ENCODE measurements around the gene ACOT11.
"Not testable (repeated sequence)": the region's sequence is repeated elsewhere in the genome, so short reads cannot be mapped to it uniquely, and the experiment has no call there.

Gene ACOT11

DNA sequence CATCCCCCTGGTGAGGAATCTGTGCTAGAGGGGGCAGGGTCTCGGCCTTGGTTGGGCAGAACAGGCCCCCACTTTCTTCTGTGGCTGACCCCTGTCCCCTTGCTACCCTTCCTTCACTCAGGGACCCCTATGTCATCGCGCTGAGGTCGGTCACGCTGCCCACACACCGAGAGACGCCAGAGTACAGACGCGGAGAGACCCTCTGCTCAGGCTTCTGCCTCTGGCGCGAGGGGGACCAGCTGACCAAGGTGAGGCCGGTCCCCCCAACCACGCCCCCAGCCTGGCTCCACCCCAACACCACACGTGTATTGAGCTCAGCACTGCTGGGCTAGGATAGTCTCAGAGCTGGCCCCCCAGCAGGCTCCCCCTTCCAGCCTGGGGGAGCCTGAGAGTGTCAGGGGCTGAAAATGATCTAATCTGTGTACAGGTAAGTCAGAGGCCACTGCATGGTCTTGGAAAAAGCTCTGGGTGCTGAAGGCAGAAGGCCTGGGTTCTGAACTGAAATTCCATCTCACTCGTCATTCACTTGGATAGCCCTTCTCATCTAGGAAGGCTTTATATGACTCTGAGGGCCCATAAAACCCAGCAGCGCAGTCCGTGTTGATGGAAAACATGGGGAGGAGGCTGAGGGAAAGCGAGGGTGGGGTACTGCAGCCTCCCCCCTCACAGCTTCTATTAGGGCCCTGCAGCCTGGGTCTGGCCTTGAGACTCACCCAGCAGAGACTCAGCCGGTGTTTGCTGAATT is 60.0 kb downstream of the ACOT11 start:
- no peak for DNase-seq (ENCODE audit: low read depth in 2 of 2, low spot score in 1 of 2)

DNA sequence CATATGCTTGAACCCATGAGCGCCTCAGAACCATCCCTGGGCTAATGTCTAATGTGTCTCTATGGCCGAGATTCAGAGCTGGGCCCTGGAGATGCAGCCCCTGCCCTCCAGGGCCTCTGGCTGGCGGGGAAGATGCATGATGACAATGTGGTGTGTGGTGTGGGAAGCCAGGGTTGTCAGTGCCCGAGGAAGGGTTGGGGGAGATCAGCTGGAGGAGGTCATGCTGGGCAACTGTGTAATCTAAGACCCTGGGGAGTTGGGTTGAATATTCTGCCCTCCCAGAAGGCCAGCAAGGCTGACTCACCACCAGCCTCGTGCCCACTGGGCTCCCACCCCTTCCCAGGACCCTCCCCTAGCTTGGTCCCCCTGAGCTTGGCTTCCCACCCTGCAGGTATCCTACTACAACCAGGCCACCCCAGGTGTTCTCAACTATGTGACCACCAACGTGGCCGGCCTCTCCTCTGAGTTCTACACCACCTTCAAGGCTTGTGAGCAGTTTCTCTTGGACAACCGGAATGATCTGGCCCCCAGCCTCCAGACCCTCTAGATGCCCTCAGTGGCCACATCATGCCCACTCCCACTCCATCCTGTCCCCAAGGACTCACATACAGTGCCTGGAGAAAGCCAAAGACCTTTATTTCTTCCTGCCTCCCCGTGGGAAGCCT is 60.7 kb downstream of the ACOT11 start:
- DNase-seq (ENCODE audit: low read depth in 2 of 2, low spot score in 1 of 2): no peak

DNA sequence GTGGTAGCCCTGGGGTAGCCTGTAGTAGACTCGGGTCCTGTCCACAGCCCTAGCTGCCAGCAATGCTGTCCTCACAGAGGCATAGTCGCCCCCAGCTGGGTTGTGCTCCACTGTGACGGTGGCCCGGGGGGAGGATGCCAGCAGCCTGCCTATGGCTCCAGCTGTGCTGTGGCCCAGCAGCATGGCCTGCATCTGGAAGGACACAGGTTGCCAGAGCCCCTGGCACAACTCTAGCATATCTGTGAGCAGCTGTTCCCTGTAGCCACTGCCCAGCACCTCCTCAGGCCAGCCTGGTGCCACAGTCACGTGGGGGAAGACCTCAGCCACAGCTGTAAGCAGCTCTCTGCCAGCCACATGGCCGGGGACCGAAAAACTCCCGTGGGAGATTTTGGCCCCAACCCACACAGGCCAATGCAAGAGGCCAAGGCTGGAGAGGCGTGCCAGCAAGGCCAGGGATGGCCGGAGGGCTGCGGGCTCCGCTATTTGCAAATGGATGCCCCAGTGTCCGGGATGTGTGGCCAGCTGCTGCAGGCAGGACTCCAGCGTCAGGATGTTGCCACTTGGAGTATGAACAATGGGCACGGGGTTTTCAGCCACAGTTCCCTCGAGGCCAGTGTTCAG is 61.4 kb downstream of the ACOT11 start:
- DNase-seq (ENCODE audit: low read depth in 2 of 2, low spot score in 1 of 2): no peak

DNA sequence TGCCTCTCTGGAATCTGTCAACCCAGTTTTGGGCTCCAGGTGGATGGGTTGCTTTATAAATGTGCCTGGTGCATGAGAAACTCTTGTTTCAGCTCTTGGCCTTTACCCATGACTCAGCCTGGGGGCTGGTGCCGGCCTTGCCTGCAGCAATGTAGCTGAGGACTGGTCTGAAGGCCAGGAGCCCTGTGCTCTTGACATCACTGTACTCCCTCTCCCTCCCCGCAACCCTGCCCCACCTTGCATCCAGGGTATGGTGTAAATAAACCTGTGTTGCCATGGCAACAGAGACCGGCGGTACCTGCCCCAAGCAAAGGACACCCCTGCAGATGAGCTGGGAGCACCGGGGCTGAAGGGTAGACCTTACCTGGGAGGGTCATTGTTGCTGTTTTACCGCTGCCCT is 62.0 kb downstream of the ACOT11 start:
- DNase-seq (ENCODE audit: low read depth in 2 of 2, low spot score in 1 of 2): no peak

DNA sequence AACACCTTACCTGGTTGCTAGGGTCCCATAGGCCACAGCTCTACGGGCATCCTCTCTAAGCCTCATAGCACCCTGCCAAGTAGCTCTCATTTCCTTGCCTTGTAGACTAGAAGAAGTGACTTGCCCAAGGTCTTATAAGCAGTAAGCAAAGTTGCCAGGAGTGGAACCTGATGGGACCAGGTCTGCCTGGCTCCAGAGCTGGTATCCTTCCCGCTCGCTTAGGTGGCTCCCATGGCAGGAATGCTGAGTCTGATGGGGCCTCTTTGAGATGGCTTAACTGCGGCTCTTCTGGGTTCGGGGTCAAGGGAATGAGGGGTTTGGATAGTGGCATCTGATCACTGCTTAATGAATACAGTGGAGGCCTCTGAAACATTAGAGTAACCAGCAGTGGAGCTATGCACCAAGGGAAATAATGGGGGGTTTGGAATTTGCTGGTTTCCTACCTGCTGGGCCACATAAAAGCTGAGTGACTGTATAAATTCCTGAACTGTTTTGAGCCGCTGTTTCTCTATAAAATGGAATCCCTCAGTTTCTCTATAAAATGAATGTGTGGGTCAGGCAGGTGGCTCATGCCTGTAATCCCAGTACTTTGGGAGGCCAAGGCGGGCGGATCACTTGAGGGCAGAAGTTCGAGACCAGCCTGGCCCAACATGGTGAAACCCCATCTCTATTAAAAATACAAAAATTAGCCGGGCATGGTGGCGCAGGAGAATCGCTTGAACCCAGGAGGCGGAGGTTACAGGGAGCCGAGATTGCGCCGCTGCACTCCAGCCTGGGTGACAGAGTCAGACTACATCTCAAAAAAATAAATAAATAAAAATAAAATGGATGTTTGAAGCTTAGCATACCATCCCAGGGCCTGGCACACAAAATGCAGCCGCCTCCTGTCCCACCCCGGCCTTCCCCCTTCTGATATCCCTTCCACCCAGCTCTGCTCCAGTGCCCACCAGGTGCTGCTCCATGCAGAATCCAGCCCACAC is 62.9 kb downstream of the ACOT11 start:
- no peak for DNase-seq (ENCODE audit: low read depth in 2 of 2, low spot score in 1 of 2)

- no peak for DNase-seq (ENCODE audit: low read depth in 2 of 2, low spot score in 1 of 2)
Observed at GRCh38 chr1:54611621-54612020, 63.6 kb downstream of the ACOT11 start.

- DNase-seq (ENCODE audit: low read depth in 2 of 2, low spot score in 1 of 2): no peak
Observed at GRCh38 chr1:54614024-54614423, 66.0 kb downstream of the ACOT11 start.

DNA sequence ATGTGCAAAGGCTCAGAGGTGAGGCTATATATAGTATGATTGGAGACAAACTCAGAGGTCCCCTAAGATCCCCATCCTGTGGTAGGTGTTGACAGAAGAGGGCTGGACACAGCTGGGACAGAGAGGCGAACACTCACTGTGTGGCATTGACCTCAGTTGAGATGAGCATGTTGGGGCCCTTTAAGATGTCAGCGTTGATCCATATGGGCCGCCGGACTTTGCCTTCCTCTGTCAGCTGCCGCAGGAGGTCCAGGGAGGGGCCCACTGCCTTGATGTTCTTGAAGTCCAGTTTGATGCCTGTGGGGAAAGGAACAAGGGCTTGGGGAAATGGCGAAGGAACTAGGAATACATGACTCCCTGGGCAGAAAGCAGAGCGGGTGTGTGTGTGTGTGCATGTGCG is 66.5 kb downstream of the ACOT11 start:
- DNase-seq (ENCODE audit: low read depth in 2 of 2, low spot score in 1 of 2): no peak

DNA sequence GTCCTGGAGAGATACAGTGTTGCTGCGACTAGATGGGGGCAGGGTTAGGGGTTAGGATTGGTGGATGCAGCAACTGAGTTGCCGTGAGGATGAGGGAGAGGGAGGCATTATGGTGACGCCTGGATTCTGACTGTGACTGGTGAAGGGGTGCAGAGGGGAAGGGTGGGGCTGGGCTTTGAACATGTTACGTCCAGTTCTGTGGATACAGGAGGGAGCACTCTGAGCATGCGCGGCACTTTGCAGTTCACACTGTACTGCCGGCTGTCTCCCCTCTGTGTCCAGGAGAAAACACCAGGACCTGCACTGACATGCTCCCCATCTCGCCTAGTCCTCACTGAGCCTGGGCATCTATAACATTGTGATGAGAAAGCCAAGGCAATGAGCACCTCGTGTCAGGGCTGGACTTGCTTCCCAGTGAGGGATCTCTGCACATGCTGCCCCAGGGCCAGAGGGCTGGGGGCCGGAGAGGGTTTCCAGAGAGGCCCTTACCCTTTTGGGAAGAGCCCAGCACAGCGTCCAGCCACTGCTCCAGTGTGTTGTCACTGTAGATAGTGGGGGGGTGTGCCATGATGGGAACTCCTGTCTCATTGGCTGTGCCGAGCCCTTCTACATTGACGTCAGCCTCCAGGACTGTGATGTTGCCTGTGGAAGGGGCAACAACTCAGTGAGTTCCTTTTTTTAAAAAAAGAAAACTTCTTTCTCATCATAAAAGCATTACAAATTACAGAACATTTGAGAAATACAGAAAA is 67.7 kb downstream of the ACOT11 start:
- DNase-seq (ENCODE audit: low read depth in 2 of 2, low spot score in 1 of 2): no peak

DNA sequence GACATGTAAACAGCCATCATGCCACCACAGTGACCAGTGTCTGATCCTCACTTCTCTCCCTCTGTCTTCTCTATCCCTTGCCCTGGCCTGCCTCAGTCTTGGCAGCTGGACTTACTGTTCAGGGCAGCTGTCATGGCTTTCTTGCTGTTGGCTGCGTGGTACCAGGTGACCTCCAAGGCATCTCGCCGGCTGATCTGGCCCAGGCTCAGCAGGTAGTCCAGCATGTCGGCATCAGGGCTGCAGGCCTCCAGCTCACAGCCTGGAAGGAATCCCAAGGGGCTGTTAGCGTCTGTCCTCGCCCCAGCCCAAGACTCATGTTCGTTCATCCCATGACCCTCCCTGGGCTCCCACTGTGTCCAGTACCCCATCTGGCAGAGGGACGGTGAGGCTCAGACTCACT is 71.7 kb downstream of the ACOT11 start:
- DNase-seq (ENCODE audit: low read depth in 2 of 2, low spot score in 1 of 2): no peak

- no peak for DNase-seq (ENCODE audit: low read depth in 2 of 2, low spot score in 1 of 2)
Observed at GRCh38 chr1:54623216-54624007, 75.4 kb downstream of the ACOT11 start, which contains the start of gene FAM151A. TSS of gene FAM151A (minus strand) at chr1:54623525. CDS start at chr1:54623395, 130 bp downstream.

DNA sequence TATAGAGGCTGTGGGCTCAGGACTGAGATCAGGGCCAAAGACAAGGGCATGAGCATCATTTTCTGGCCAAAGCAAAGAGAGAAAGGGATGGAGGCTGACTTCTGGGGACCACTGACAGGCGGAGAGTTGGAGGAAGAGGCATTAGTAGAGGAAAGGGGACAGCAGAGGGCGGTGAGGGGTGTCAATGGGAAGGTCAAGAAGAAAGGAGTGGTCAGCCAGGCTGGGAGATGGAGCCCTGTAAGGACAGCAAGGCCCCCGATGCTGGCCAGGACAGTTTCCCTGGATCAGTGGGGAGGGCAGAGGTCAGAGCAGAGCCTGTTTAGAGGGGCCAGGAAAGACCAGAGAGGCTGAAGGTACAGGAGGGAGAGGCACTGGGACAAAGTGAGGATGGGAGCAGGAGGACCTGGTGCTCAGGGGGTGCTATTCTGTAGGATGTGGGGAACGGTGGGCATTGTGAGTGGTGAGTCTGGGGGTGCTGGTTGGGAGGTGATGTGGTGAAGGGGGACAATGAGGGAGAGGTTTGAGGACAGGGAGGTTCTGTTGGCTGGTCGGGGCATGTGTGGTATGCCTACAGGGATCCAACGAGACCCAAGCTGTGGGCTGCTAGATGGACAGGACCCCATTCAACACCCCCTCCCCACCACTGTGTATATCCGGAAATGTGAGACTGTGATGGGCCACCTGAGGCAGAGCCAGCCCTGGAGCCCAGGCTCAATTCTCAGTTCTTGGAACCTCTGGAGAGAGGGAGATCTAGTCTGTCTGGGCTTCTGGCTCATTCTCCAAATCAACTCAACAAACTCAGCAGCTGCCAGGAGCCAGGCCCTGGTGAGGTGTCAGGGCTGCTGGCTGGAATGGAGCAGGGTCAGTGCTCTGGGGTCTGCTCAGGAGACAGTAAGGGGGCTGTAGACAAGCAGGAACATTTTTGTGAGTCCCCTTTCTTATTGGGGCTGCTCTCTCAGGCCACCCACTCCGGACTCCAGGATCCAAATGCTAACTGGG is 76.7 kb downstream of the ACOT11 start:
- no peak for DNase-seq (ENCODE audit: low read depth in 2 of 2, low spot score in 1 of 2)

DNA sequence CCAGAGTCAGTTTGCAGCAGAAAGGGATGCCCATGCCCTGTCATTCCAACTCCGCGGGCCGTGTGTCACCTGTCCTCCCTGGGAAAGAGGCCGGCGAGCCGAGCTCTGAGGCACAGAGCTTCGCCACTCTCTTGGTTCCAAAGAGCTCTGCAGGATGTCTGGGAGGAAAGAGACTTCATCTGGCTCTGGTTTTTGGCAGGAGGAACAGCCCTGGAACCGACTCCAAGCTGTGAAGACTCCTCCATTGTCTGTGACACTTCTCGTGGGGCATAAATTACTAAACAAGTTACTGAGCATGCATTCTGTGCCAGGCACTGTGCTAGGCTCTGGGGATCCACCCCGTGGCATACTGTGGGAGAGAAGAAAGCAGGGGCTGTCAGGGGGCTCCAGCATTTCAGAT is 79.2 kb downstream of the ACOT11 start:
- DNase-seq (ENCODE audit: low read depth in 2 of 2, low spot score in 1 of 2): no peak

DNA sequence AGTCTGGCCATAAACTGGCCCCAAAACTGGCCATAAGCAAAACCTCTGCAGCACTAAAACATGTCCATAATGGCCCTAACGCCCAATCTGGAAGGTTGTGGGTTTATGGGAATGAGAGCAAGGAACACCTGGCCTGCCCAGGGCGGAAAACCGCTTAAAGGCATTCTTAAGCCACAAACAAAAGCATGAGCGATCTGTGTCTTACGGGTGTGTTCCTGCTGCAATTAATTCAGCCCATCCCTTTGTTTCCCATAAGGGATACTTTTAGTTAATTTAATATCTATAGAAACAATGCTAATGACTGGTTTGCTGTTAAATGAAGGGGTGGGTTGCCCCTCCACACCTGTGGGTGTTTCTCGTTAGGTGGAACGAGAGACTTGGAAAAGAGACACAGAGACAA is 87.8 kb downstream of the ACOT11 start:
- DNase-seq (ENCODE audit: low read depth in 2 of 2, low spot score in 1 of 2): not testable (repeated sequence)

DNA sequence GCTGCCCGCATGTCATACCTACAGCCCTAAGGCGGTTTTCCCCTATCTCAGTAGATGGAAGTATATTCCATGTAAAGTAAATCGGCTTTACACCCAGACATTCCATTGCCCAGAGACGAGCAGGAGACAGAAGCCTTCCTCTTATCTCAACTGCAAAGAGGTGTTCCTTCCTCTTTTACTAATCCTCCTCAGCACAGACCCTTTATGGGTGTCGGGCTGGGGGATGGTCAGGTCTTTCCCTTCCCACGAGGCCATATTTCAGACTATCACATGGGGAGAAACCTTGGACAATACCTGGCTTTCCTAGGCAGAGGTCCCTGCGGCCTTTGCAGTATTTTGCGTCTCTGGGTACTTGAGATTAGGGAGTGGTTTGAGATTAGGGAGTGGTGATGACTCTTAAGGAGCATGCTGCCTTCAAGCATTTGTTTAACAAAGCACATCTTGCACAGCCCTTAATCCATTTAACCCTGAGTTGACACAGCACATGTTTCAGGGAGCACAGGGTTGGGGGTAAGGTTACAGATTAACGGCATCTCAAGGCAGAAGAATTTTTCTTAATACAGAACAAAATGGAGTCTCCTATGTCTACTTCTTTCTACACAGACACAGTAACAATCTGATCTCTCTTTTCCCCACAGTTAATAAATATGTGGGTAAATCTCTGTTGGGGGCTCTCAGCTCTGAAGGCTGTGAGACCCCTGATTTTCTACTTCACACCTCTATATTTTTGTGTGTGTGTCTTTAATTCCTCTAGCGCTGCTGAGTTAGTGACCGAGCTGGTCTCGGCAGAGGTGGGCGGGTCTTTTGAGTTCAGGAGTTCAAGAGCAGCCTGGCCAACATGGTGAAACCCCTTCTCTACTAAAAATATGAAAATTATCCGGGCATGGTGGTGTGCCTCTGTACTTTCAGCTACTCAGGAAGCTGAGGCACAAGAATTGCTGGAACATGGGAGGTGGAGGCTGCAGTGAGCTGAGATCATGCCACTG is 88.7 kb downstream of the ACOT11 start:
- DNase-seq (ENCODE audit: low read depth in 2 of 2, low spot score in 1 of 2): not testable (repeated sequence)

DNA sequence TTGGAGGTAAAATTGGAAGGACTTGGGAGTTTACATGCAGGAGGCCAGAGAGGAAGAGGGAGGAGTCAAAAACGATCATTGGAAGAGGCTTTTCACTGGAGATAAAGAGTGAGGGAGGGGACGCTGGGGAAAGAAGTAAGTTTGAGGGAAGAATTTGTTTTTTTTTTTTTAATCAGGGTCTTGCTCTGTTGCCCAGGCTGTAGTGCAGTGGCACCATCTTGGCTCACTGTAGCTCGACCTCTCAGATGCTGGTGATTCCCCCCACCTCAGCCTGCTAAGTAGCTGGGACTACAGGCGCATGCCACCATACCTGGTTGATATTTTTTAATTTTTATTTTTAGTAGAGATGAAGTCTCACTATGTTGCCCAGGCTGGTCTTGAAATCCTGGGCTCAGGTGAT is 92.3 kb downstream of the ACOT11 start:
- DNase-seq (ENCODE audit: low read depth in 2 of 2, low spot score in 1 of 2): no peak

Measured in stimulated activated CD8-positive, alpha-beta memory T cell treated with anti-CD3 and anti-CD28 coated beads, Interleukin-4, amount 100 ng/mL, for 4 hours (primary cell).